Thyroid gland (tissue), 4 donors: ENCODE measurements around the gene ENGASE. TPM values are rescaled to one million over a fixed set of nuclear protein-coding genes. Genes with fewer than 3 reads are reported as not detected.

Source experiments
- DNase-seq, 2 donors: peaks; one replicate each; pipeline ENCODE4 v3.0.0-alpha.2; 2019
- H3K27ac ChIP-seq, 3 donors: fragments of 200-600 bp; sonication (generic); 1 replicate in 2 of 3; 2 replicates in 1 of 3; pipeline ENCODE4 v1.5.1; 2016 to 2019; ENCODE audit warnings: mild to moderate bottlenecking in 1 of 3, moderate library complexity in 1 of 3
- H3K27me3 ChIP-seq: fragments of 200-600 bp; sonication (generic); one replicate; pipeline ENCODE4 v1.5.1; 2019
- H3K36me3 ChIP-seq, 2 donors: fragments of 200-600 bp; sonication (generic); one replicate each; pipeline ENCODE4 v1.5.1; 2016 to 2019
- H3K4me1 ChIP-seq, 2 donors: fragments of 200-600 bp; sonication (generic); one replicate each; pipeline ENCODE4 v1.5.1; 2017 to 2019
- H3K4me3 ChIP-seq, 3 donors: fragments of 200-600 bp; sonication (generic); replicated peaks in 1 of 3; 1 replicate in 2 of 3; 2 replicates in 1 of 3; pipeline ENCODE4 v1.5.1; 2016; ENCODE audit warnings: mild to moderate bottlenecking in 1 of 3
- H3K9me3 ChIP-seq: fragments of 200-600 bp; sonication (generic); one replicate; pipeline ENCODE4 v1.5.1; 2017
- POLR2A ChIP-seq, 2 donors: fragments of 450-650 bp; IDR thresholded peaks; one replicate each; pipeline ENCODE4 v1.6.1; 2017; ENCODE audit warnings: antibody characterized with exemption in 2 of 2, mild to moderate bottlenecking in 2 of 2, moderate library complexity in 1 of 2
- WGBS, 2 donors: methylation state at CpG; one replicate each; pipeline ENCODE4 v1.1.5; 2017; 5-methylcytosine and 5-hydroxymethylcytosine counted together
- intact Hi-C: fragments of 100-400 bp; cut with DNase I; formaldehyde crosslinking; loops from one replicate; pipeline ENCODE4 v1.15.1; 2023
- total RNA-seq, 4 donors: library from RNA; depleted of rRNA; stranded (reverse); fragments of >200 nt; gene quantifications; one replicate each; pipeline ENCODE4 v1.2.3, GENCODE V29; 2016
- TF ChIP-seq, protein P1 (sequence below), 6 experiments: fragments of 200-600 bp in 3 of 6; fragments of 450-650 bp in 3 of 6; sonication (generic) in 3 of 6; IDR thresholded peaks; one replicate each; pipeline ENCODE4 v1.5.1; 2016 to 2019; ENCODE audit warnings: antibody characterized with exemption in 6 of 6, mild to moderate bottlenecking in 2 of 6, inconsistent platforms in 1 of 6, moderate library complexity in 1 of 6

ENGASE gene
- total RNA-seq, 4 donors from 2014 or later: 23.9 to 37.1 (median 31.2) TPM

GRCh38 chr17:79066963-79067362, 7.7 kb upstream of the ENGASE start:
- Histone ChIP-seq H3K27me3 (no peaks in the 10 kb centered on the region), H3K4me3 (no peak overlapping the region), H3K27ac (no peak overlapping the region), H3K36me3 (no peaks in the 10 kb centered on the region), H3K4me1 (no peaks in the 10 kb centered on the region), H3K9me3 (no peaks in the 10 kb centered on the region)
- intact Hi-C loops: no loop called here
- WGBS, 2 donors: 83 to 84% methylated on average over 6 of the region's 6 CpGs
- DNase-seq: no peak
- TF ChIP-seq, protein P1, sequence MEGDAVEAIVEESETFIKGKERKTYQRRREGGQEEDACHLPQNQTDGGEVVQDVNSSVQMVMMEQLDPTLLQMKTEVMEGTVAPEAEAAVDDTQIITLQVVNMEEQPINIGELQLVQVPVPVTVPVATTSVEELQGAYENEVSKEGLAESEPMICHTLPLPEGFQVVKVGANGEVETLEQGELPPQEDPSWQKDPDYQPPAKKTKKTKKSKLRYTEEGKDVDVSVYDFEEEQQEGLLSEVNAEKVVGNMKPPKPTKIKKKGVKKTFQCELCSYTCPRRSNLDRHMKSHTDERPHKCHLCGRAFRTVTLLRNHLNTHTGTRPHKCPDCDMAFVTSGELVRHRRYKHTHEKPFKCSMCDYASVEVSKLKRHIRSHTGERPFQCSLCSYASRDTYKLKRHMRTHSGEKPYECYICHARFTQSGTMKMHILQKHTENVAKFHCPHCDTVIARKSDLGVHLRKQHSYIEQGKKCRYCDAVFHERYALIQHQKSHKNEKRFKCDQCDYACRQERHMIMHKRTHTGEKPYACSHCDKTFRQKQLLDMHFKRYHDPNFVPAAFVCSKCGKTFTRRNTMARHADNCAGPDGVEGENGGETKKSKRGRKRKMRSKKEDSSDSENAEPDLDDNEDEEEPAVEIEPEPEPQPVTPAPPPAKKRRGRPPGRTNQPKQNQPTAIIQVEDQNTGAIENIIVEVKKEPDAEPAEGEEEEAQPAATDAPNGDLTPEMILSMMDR (IDR thresholded peaks at IDR 0.05): no peak

- peaks cover 0 to under 1% of the 10 kb centered on the region in 2 donors for H3K4me1 ChIP-seq
- H3K4me3 ChIP-seq: no peak overlapping the region
- intact Hi-C loops: no loop called here
- no peaks in the 10 kb centered on the region for H3K36me3 ChIP-seq
- TF ChIP-seq, protein P1 (IDR thresholded peaks at IDR 0.05): no peak
- no peak for TF ChIP-seq POLR2A (IDR thresholded peaks at IDR 0.05)
- whole genome bisulfite sequencing, 2 donors: 88 to 93% methylated on average over 9 of the region's 9 CpGs
- H3K27me3 ChIP-seq: no peaks in the 10 kb centered on the region
- no peaks in the 10 kb centered on the region for H3K9me3 ChIP-seq
- DNase-seq: no peak
- H3K27ac ChIP-seq: no peak overlapping the region
These were observed 4.3 kb upstream of the ENGASE start for GRCh38 chr17:79070266-79070880.

DNA sequence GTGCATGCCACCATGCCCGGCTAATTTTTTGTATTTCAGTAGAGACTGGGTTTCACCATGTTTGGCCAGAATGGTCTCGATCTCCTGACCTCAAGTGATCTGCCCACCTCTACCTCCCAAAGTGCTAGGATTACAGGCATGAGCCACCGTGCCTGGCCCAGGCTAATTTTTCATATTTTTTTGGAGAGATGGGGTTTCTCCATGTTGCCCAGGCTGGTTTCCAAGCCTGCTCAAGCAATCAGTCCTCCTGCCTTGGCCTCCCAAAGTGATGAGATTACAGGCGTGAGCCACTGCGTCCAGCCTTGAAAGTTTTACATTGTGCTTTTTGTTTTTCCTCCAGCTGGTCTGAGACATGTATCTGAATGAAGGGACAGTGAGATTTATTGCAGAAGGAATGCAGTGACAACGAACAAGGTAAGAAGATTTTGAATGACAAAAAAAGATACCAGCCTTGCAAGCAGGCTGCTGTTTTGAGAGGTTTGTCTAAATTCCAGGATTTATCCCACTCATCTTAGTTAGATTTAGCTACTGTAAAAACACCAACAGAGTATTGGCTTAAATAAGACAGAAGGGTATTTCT, 3.4 kb upstream of the ENGASE start:
- Histone ChIP-seq H3K27ac (no peak overlapping the region), H3K27me3 (no peaks in the 10 kb centered on the region), H3K4me1 (peaks cover 5 to 6% of the 10 kb centered on the region in 2 donors), H3K4me3 (no peak overlapping the region), H3K36me3 (no peaks in the 10 kb centered on the region), H3K9me3 (no peaks in the 10 kb centered on the region)
- intact Hi-C loops: no loop called here
- 89 to 94% methylated on average over 6 of the region's 6 CpGs for WGBS, 2 donors
- DNase-seq: no peak
- no peak for TF ChIP-seq POLR2A (IDR thresholded peaks at IDR 0.05)
- TF ChIP-seq, protein P1 (IDR thresholded peaks at IDR 0.05): no peak

- Histone ChIP-seq H3K9me3 (no peaks in the 10 kb centered on the region), H3K4me1 (peaks cover 5 to 6% of the 10 kb centered on the region in 2 donors), H3K27ac (no peak overlapping the region), H3K4me3 (no peak overlapping the region), H3K27me3 (no peaks in the 10 kb centered on the region), H3K36me3 (no peaks in the 10 kb centered on the region)
- intact Hi-C loops: no loop called here
- no peak for DNase-seq
- WGBS, 2 donors: 87 to 95% methylated on average over 8 to 9 of the region's 10 CpGs
- no peak for TF ChIP-seq POLR2A (IDR thresholded peaks at IDR 0.05)
- TF ChIP-seq, protein P1 (IDR thresholded peaks at IDR 0.05): no peak
These were observed 2.1 kb upstream of the ENGASE start for GRCh38 chr17:79072544-79072943.

DNA sequence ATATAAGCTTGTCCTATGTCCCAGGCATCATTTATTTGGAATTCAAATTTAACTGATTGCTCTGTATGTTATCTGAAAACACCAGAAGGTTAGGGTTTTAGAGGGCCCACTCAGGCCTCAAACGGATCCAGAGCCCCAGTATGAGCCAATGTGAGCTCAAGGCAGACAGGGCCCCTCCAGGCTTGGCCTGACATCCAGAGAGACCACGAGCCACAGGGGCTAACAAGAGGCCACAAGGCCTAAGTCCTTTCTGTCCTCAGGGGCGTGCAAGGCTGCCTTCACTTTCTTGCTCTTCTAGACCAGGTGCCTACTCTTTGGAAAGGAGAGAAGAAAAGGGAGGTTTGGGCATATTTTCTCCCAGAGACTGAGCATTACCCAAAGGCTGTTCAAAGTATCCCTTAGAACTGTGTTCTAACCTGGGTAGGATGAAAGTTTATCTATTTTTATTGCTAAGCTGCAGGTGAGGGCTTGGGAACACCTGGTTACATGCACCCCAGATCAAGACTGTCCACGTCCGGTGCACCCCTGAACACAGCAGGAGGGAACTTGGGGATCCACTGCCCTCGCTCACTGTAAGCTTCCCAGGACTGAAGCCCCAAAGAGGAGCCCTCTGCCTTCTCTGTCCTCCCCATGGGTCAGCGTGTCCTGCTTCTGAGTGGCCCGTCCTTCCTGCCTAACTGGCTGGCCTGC, 1.5 kb upstream of the ENGASE start:
- WGBS, 2 donors: 87 to 92% methylated on average over 6 to 8 of the region's 8 CpGs
- no peaks in the 10 kb centered on the region for H3K9me3 ChIP-seq
- no peaks in the 10 kb centered on the region for H3K27me3 ChIP-seq
- DNase-seq: no peak
- H3K36me3 ChIP-seq: no peaks in the 10 kb centered on the region
- no peak overlapping the region for H3K4me3 ChIP-seq
- TF ChIP-seq POLR2A (IDR thresholded peaks at IDR 0.05): no peak
- TF ChIP-seq, protein P1 (IDR thresholded peaks at IDR 0.05): no peak
- intact Hi-C loops: no loop called here
- H3K4me1 ChIP-seq: peaks cover 5 to 6% of the 10 kb centered on the region in 2 donors
- peak overlapping the region in 1 of 3 donors; percentile 22 for H3K27ac ChIP-seq
